ENCODE measurements around the gene KLF13.
A peak's percentile ranks its signal among the peaks of the same experiment; 100 is the strongest.

KLF13 gene

GRCh38 chr15:31360843-31361763 is 34.5 kb downstream of the KLF13 start:
- FAIRE-seq (no peak), DNase-seq (ENCODE audit: insufficient read length, low spot score) (no peak)

GRCh38 chr15:31361764-31362515 is 35.3 kb downstream of the KLF13 start:
- FAIRE-seq (no peak), DNase-seq (ENCODE audit: insufficient read length, low spot score) (no peak)

- DNase-seq (ENCODE audit: insufficient read length, low spot score): no peak
These were observed 36.3 kb downstream of the KLF13 start for GRCh38 chr15:31362886-31363285.

GRCh38 chr15:31364301-31365031 is 37.8 kb downstream of the KLF13 start:
- FAIRE-seq: no peak

More at GRCh38 chr15:31362886-31363285, 36.3 kb downstream of the KLF13 start:
- no peak for FAIRE-seq

GRCh38 chr15:31365032-31365654 is 38.5 kb downstream of the KLF13 start:
- no peak for FAIRE-seq
- DNase-seq (ENCODE audit: insufficient read length, low spot score): no peak

More at GRCh38 chr15:31364301-31365031, 37.8 kb downstream of the KLF13 start:
- DNase-seq (ENCODE audit: insufficient read length, low spot score): no peak

GRCh38 chr15:31365655-31366127 is 39.1 kb downstream of the KLF13 start:
- FAIRE-seq: no peak

GRCh38 chr15:31366169-31366734 is 39.6 kb downstream of the KLF13 start:
- FAIRE-seq: no peak

More at GRCh38 chr15:31365655-31366127, 39.1 kb downstream of the KLF13 start:
- no peak for DNase-seq (ENCODE audit: insufficient read length, low spot score)

GRCh38 chr15:31367021-31367729 is 40.5 kb downstream of the KLF13 start:
- DNase-seq (ENCODE audit: insufficient read length, low spot score): no peak
- no peak for FAIRE-seq

More at GRCh38 chr15:31366169-31366734, 39.6 kb downstream of the KLF13 start:
- no peak for DNase-seq (ENCODE audit: insufficient read length, low spot score)

- no peak for FAIRE-seq
- DNase-seq (ENCODE audit: insufficient read length, low spot score): no peak
These were observed 41.2 kb downstream of the KLF13 start for GRCh38 chr15:31367730-31368344.

- FAIRE-seq (no peak), DNase-seq (ENCODE audit: insufficient read length, low spot score) (no peak)
These were observed 43.1 kb downstream of the KLF13 start for GRCh38 chr15:31369727-31370126.

- FAIRE-seq: no peak
- DNase-seq (ENCODE audit: insufficient read length, low spot score): no peak
These were observed 45.0 kb downstream of the KLF13 start for GRCh38 chr15:31371520-31372240.

- FAIRE-seq: no peak
- DNase-seq (ENCODE audit: insufficient read length, low spot score): peak; percentile 47
These were observed 46.0 kb downstream of the KLF13 start for GRCh38 chr15:31372635-31373091.

GRCh38 chr15:31373096-31373865 is 46.6 kb downstream of the KLF13 start:
- DNase-seq (ENCODE audit: insufficient read length, low spot score) (no peak), FAIRE-seq (no peak)

GRCh38 chr15:31373970-31374369 is 47.3 kb downstream of the KLF13 start:
- DNase-seq (ENCODE audit: insufficient read length, low spot score): no peak
- FAIRE-seq: no peak

- FAIRE-seq (no peak), DNase-seq (ENCODE audit: insufficient read length, low spot score) (no peak)
These were observed 47.9 kb downstream of the KLF13 start for GRCh38 chr15:31374489-31374888.

- FAIRE-seq (no peak), DNase-seq (ENCODE audit: insufficient read length, low spot score) (no peak)
These were observed 48.4 kb downstream of the KLF13 start for GRCh38 chr15:31374986-31375385.

GRCh38 chr15:31375772-31376171 is 49.1 kb downstream of the KLF13 start:
- FAIRE-seq (no peak), DNase-seq (ENCODE audit: insufficient read length, low spot score) (no peak)
